GM13976 (cell line): ENCODE results near the gene CHRNA7.

Experiments
- DNase-seq: peaks from one replicate; pipeline ENCODE4 v3.0.0; 2012; ENCODE audit warnings: low spot score
- CTCF ChIP-seq: IDR thresholded peaks from 2 replicates; pipeline ENCODE4 v1.5.1; 2012; ENCODE audit warnings: borderline replicate concordance, mild to moderate bottlenecking; ENCODE audit not compliant: insufficient read depth; ENCODE audit errors: extremely low read depth, missing control alignments, control extremely low read depth
- in situ Hi-C: fragments of 300-500 bp; cut with MboI; formaldehyde crosslinking; loops from one replicate; pipeline ENCODE4 v1.12.0; 2022; ENCODE audit warnings: low sequenced_read_pairs, mixed read lengths, inconsistent platforms; ENCODE audit not compliant: unreplicated experiment

The CHRNA7 gene

GRCh38 chr15:32119286-32119685 lies 89.0 kb downstream of the CHRNA7 start:
- in situ Hi-C loops = no loop called here
- no peak for DNase-seq
- TF ChIP-seq CTCF = no peak

GRCh38 chr15:32119694-32120330 lies 89.5 kb downstream of the CHRNA7 start:
- in situ Hi-C loops = no loop called here
- no peak for TF ChIP-seq CTCF
- DNase-seq = no peak

GRCh38 chr15:32120577-32121383 lies 90.5 kb downstream of the CHRNA7 start:
- in situ Hi-C loops = no loop called here
- DNase-seq = no peak
- no peak for TF ChIP-seq CTCF

GRCh38 chr15:32121384-32121695 lies 91.0 kb downstream of the CHRNA7 start:
- TF ChIP-seq CTCF = no peak
- in situ Hi-C loops = no loop called here
- DNase-seq = no peak

- in situ Hi-C loops = no loop called here
- TF ChIP-seq CTCF = no peak
- no peak for DNase-seq
Measured at GRCh38 chr15:32122013-32122412, 91.7 kb downstream of the CHRNA7 start.

GRCh38 chr15:32123473-32123872 lies 93.2 kb downstream of the CHRNA7 start:
- no peak for TF ChIP-seq CTCF
- in situ Hi-C loops = no loop called here
- DNase-seq = no peak
